Measurements from ENCODE around the gene RELA. TPM values are rescaled to one million over a fixed set of nuclear protein-coding genes. Genes with fewer than 3 reads are reported as not detected.
"Not testable (repeated sequence)": the region's sequence is repeated elsewhere in the genome, so short reads cannot be mapped to it uniquely, and the experiment has no call there.

The RELA gene
- total RNA-seq (10 to 100 TPM; 14.5 to 29.4 TPM), polyA plus RNA-seq (ENCODE audit: insufficient read length in 2 of 2) (10 to 100 TPM; 53.9 to 57.7 TPM)
- long read RNA-seq, donor 1, transcript RELA-202 (11 exons, 2,700 nt), result major isoform, 10 of 10 reads
- long read RNA-seq, donor 1, partial matches to known transcripts, result 0 of 10 reads
- long read RNA-seq, donor 1, other reads (novel, unspliced or antisense), result 0 of 10 reads
- long read RNA-seq, donor 2, partial matches to known transcripts, result 0 of 6 reads
- long read RNA-seq, donor 2, other reads (novel, unspliced or antisense), result 0 of 6 reads
- long read RNA-seq, donor 3, partial matches to known transcripts, result 0 of 6 reads
- long read RNA-seq, donor 3, other reads (novel, unspliced or antisense), result 0 of 6 reads
- long read RNA-seq, donor 4, partial matches to known transcripts, result 0 of 4 reads
- long read RNA-seq, donor 4, other reads (novel, unspliced or antisense), result 0 of 4 reads

- peaks cover 28% of the 10 kb centered on the region for H3K4me1 ChIP-seq (ENCODE audit: control insufficient read depth, insufficient read depth, low read length)
- peak; percentile 84 to 97 (median 86) for DNase-seq (ENCODE audit: low read depth in 4 of 6, low spot score in 6 of 6)
- peak within 1 kb of the TSS; percentile 56 for H3K4me3 ChIP-seq (ENCODE audit: low read depth, low read length)
- peak within 1 kb of the TSS; percentile 99 for H3K27ac ChIP-seq (ENCODE audit: low read depth, low read length)
- under 1% methylated on average over 87 of the region's 91 CpGs for WGBS (ENCODE audit: insufficient coverage)
- H3K9me3 ChIP-seq (ENCODE audit: control insufficient read depth, insufficient read depth, low read length), result no peaks in the 10 kb centered on the region
- peaks cover 39% of the 10 kb centered on the region for H3K36me3 ChIP-seq (ENCODE audit: control insufficient read depth, insufficient read depth, low read length)
- no peaks in the 10 kb centered on the region for H3K27me3 ChIP-seq (ENCODE audit: control insufficient read depth, insufficient read depth, low read length)
Measured at GRCh38 chr11:65662799-65663638, at the start of gene RELA. Gene RELA, minus strand, starts transcription at chr11:65662916. Its CDS starts 84 bp downstream, at chr11:65662832.

GRCh38 chr11:65711785-65712632, 49.3 kb upstream of the RELA start, which contains the start of gene KAT5:
Gene KAT5, plus strand, starts transcription at chr11:65712252. Its CDS starts 16 bp downstream, at chr11:65712268.
- peak within 1 kb of the TSS; percentile 98 for H3K4me3 ChIP-seq (ENCODE audit: low read depth, low read length)
- WGBS (ENCODE audit: insufficient coverage), result under 1% methylated on average over 65 of the region's 65 CpGs
- no peaks in the 10 kb centered on the region for H3K27me3 ChIP-seq (ENCODE audit: control insufficient read depth, insufficient read depth, low read length)
- H3K9me3 ChIP-seq (ENCODE audit: control insufficient read depth, insufficient read depth, low read length), result no peaks in the 10 kb centered on the region
- peak; percentile 96 to 99 (median 98) for DNase-seq (ENCODE audit: low read depth in 4 of 6, low spot score in 6 of 6)
- peak within 1 kb of the TSS; percentile 100 for H3K27ac ChIP-seq (ENCODE audit: low read depth, low read length)
- H3K36me3 ChIP-seq (ENCODE audit: control insufficient read depth, insufficient read depth, low read length), result peaks cover 39% of the 10 kb centered on the region
- peaks cover 23% of the 10 kb centered on the region for H3K4me1 ChIP-seq (ENCODE audit: control insufficient read depth, insufficient read depth, low read length)

GRCh38 chr11:65710421-65710820, 47.7 kb upstream of the RELA start:
- Histone ChIP-seq H3K27me3 (ENCODE audit: control insufficient read depth, insufficient read depth, low read length) (no peaks in the 10 kb centered on the region), H3K4me3 (ENCODE audit: low read depth, low read length) (no peak overlapping the region), H3K36me3 (ENCODE audit: control insufficient read depth, insufficient read depth, low read length) (peaks cover 25% of the 10 kb centered on the region), H3K9me3 (ENCODE audit: control insufficient read depth, insufficient read depth, low read length) (no peaks in the 10 kb centered on the region), H3K27ac (ENCODE audit: low read depth, low read length) (no peak overlapping the region), H3K4me1 (ENCODE audit: control insufficient read depth, insufficient read depth, low read length) (peaks cover 27% of the 10 kb centered on the region)
- DNase-seq (ENCODE audit: low read depth in 4 of 6, low spot score in 6 of 6), result no peak
- 95% methylated on average over 2 of the region's 3 CpGs for WGBS (ENCODE audit: insufficient coverage)

GRCh38 chr11:65709661-65710060, 46.9 kb upstream of the RELA start:
- Histone ChIP-seq H3K4me1 (ENCODE audit: control insufficient read depth, insufficient read depth, low read length) (peaks cover 27% of the 10 kb centered on the region), H3K9me3 (ENCODE audit: control insufficient read depth, insufficient read depth, low read length) (no peaks in the 10 kb centered on the region), H3K27ac (ENCODE audit: low read depth, low read length) (no peak overlapping the region), H3K27me3 (ENCODE audit: control insufficient read depth, insufficient read depth, low read length) (no peaks in the 10 kb centered on the region), H3K36me3 (ENCODE audit: control insufficient read depth, insufficient read depth, low read length) (peaks cover 17% of the 10 kb centered on the region), H3K4me3 (ENCODE audit: low read depth, low read length) (no peak overlapping the region)
- 68% methylated on average over 5 of the region's 8 CpGs for WGBS (ENCODE audit: insufficient coverage)
- no peak for DNase-seq (ENCODE audit: low read depth in 4 of 6, low spot score in 6 of 6)

GRCh38 chr11:65708451-65708850, 45.7 kb upstream of the RELA start:
- no peak overlapping the region for H3K4me3 ChIP-seq (ENCODE audit: low read depth, low read length)
- H3K27me3 ChIP-seq (ENCODE audit: control insufficient read depth, insufficient read depth, low read length), result peaks cover 3% of the 10 kb centered on the region
- peaks cover 5% of the 10 kb centered on the region for H3K36me3 ChIP-seq (ENCODE audit: control insufficient read depth, insufficient read depth, low read length)
- peaks cover 21% of the 10 kb centered on the region for H3K4me1 ChIP-seq (ENCODE audit: control insufficient read depth, insufficient read depth, low read length)
- no peak for DNase-seq (ENCODE audit: low read depth in 4 of 6, low spot score in 6 of 6)
- WGBS (ENCODE audit: insufficient coverage), result no CpG with 5 or more reads among the region's 5 CpGs
- H3K27ac ChIP-seq (ENCODE audit: low read depth, low read length), result no peak overlapping the region
- H3K9me3 ChIP-seq (ENCODE audit: control insufficient read depth, insufficient read depth, low read length), result no peaks in the 10 kb centered on the region

- H3K27me3 ChIP-seq (ENCODE audit: control insufficient read depth, insufficient read depth, low read length); H3K36me3 ChIP-seq (ENCODE audit: control insufficient read depth, insufficient read depth, low read length); H3K4me3 ChIP-seq (ENCODE audit: low read depth, low read length); DNase-seq (ENCODE audit: low read depth in 4 of 6, low spot score in 6 of 6); H3K9me3 ChIP-seq (ENCODE audit: control insufficient read depth, insufficient read depth, low read length); H3K27ac ChIP-seq (ENCODE audit: low read depth, low read length): not testable (repeated sequence)
- peaks cover 10% of the 10 kb centered on the region for H3K4me1 ChIP-seq (ENCODE audit: control insufficient read depth, insufficient read depth, low read length)
- 81% methylated on average over 3 of the region's 12 CpGs for WGBS (ENCODE audit: insufficient coverage)
Measured at GRCh38 chr11:65707002-65707401, 44.3 kb upstream of the RELA start.

- H3K27ac ChIP-seq (ENCODE audit: low read depth, low read length); H3K9me3 ChIP-seq (ENCODE audit: control insufficient read depth, insufficient read depth, low read length); H3K36me3 ChIP-seq (ENCODE audit: control insufficient read depth, insufficient read depth, low read length); H3K4me3 ChIP-seq (ENCODE audit: low read depth, low read length); H3K4me1 ChIP-seq (ENCODE audit: control insufficient read depth, insufficient read depth, low read length); H3K27me3 ChIP-seq (ENCODE audit: control insufficient read depth, insufficient read depth, low read length): not testable (repeated sequence)
- DNase-seq (ENCODE audit: low read depth in 4 of 6, low spot score in 6 of 6), result peak in 3 of 6 donors; percentile 26 to 88 (median 78)
- 13% methylated on average over 9 of the region's 14 CpGs for WGBS (ENCODE audit: insufficient coverage)
Measured at GRCh38 chr11:65706303-65706763, 43.6 kb upstream of the RELA start.

- Histone ChIP-seq H3K4me3 (ENCODE audit: low read depth, low read length) (no peak overlapping the region), H3K27ac (ENCODE audit: low read depth, low read length) (no peak overlapping the region), H3K27me3 (ENCODE audit: control insufficient read depth, insufficient read depth, low read length) (peaks cover 3% of the 10 kb centered on the region), H3K36me3 (ENCODE audit: control insufficient read depth, insufficient read depth, low read length) (no peaks in the 10 kb centered on the region), H3K4me1 (ENCODE audit: control insufficient read depth, insufficient read depth, low read length) (peaks cover 4% of the 10 kb centered on the region), H3K9me3 (ENCODE audit: control insufficient read depth, insufficient read depth, low read length) (peaks cover 2% of the 10 kb centered on the region)
- WGBS (ENCODE audit: insufficient coverage), result 83% methylated on average over 1 of the region's 4 CpGs
- DNase-seq (ENCODE audit: low read depth in 4 of 6, low spot score in 6 of 6), result no peak
Measured at GRCh38 chr11:65703846-65704245, 41.1 kb upstream of the RELA start.

- no peak overlapping the region for H3K4me3 ChIP-seq (ENCODE audit: low read depth, low read length)
- no CpG with 5 or more reads among the region's 1 CpG for WGBS (ENCODE audit: insufficient coverage)
- H3K27me3 ChIP-seq (ENCODE audit: control insufficient read depth, insufficient read depth, low read length), result peaks cover 3% of the 10 kb centered on the region
- no peaks in the 10 kb centered on the region for H3K36me3 ChIP-seq (ENCODE audit: control insufficient read depth, insufficient read depth, low read length)
- H3K9me3 ChIP-seq (ENCODE audit: control insufficient read depth, insufficient read depth, low read length), result peaks cover 2% of the 10 kb centered on the region
- H3K27ac ChIP-seq (ENCODE audit: low read depth, low read length), result no peak overlapping the region
- DNase-seq (ENCODE audit: low read depth in 4 of 6, low spot score in 6 of 6), result no peak
- H3K4me1 ChIP-seq (ENCODE audit: control insufficient read depth, insufficient read depth, low read length), result peaks cover 4% of the 10 kb centered on the region
Measured at GRCh38 chr11:65701686-65702085, 39.0 kb upstream of the RELA start.
